CD4-positive, alpha-beta T cell treated with Interleukin-15 for 4 hours (primary cell): ENCODE results near the gene EID2.
A peak's percentile ranks its signal among the peaks of the same experiment; 100 is the strongest.

Source experiments
- DNase-seq: peaks from one replicate; pipeline ENCODE4 v3.0.0-alpha.2; 2020; ENCODE audit warnings: low spot score

Gene EID2

GRCh38 chr19:39533791-39534190, 6.2 kb downstream of the EID2 start:
- no peak for DNase-seq

- DNase-seq, result no peak
These were observed 6.9 kb downstream of the EID2 start for GRCh38 chr19:39533003-39533512.

- DNase-seq, result peak; percentile 94
These were observed 7.5 kb downstream of the EID2 start, which contains the start of gene EID2B for GRCh38 chr19:39532233-39533002. Gene EID2B, minus strand, starts transcription at chr19:39532852. Its CDS starts 50 bp downstream, at chr19:39532802.

- no peak for DNase-seq
These were observed 8.1 kb downstream of the EID2 start for GRCh38 chr19:39531834-39532232.

- DNase-seq, result no peak
These were observed 14.8 kb downstream of the EID2 start for GRCh38 chr19:39525205-39525604.

- DNase-seq, result no peak
These were observed 15.5 kb downstream of the EID2 start for GRCh38 chr19:39524495-39524894.

- DNase-seq, result no peak
These were observed 19.1 kb downstream of the EID2 start for GRCh38 chr19:39520541-39521484.

GRCh38 chr19:39518975-39519374, 21.0 kb downstream of the EID2 start:
- no peak for DNase-seq

- no peak for DNase-seq
These were observed 21.5 kb downstream of the EID2 start for GRCh38 chr19:39518458-39518857.

GRCh38 chr19:39517432-39517831, 22.5 kb downstream of the EID2 start:
- no peak for DNase-seq

- no peak for DNase-seq
These were observed 23.7 kb downstream of the EID2 start for GRCh38 chr19:39516270-39516669.

GRCh38 chr19:39515551-39516191, 24.3 kb downstream of the EID2 start:
- no peak for DNase-seq

GRCh38 chr19:39514840-39515550, 25.0 kb downstream of the EID2 start, which contains the start of gene SELENOV:
Gene SELENOV, plus strand, starts transcription at chr19:39515139. Its CDS starts 74 bp downstream, at chr19:39515213.
- DNase-seq, result no peak

- DNase-seq, result no peak
These were observed 27.0 kb downstream of the EID2 start for GRCh38 chr19:39512988-39513387.

GRCh38 chr19:39509233-39509632, 30.7 kb downstream of the EID2 start:
- DNase-seq, result no peak

GRCh38 chr19:39508629-39509028, 31.3 kb downstream of the EID2 start:
- no peak for DNase-seq

- DNase-seq, result no peak
These were observed 32.1 kb downstream of the EID2 start for GRCh38 chr19:39507715-39508364.

- peak; percentile 34 for DNase-seq
These were observed 32.8 kb downstream of the EID2 start for GRCh38 chr19:39506944-39507714.

- no peak for DNase-seq
These were observed 33.4 kb downstream of the EID2 start for GRCh38 chr19:39506598-39506943.
